Body of pancreas (tissue), 4 donors: ENCODE data around the gene TADA2A.

Experiments used
- POLR2A ChIP-seq, 3 donors: fragments of 450-650 bp; IDR thresholded peaks; one replicate each; pipeline ENCODE4 v1.6.1; 2016; ENCODE audit warnings: antibody characterized with exemption in 3 of 3, mild to moderate bottlenecking in 2 of 3
- TF ChIP-seq, protein P1 (sequence below), 7 experiments: fragments of 450-650 bp in 4 of 7; fragments of 200-600 bp in 3 of 7; sonication (generic) in 3 of 7; IDR thresholded peaks; one replicate each; pipeline ENCODE4 v1.5.1; 2016 to 2019; ENCODE audit warnings: antibody characterized with exemption in 7 of 7

DNA sequence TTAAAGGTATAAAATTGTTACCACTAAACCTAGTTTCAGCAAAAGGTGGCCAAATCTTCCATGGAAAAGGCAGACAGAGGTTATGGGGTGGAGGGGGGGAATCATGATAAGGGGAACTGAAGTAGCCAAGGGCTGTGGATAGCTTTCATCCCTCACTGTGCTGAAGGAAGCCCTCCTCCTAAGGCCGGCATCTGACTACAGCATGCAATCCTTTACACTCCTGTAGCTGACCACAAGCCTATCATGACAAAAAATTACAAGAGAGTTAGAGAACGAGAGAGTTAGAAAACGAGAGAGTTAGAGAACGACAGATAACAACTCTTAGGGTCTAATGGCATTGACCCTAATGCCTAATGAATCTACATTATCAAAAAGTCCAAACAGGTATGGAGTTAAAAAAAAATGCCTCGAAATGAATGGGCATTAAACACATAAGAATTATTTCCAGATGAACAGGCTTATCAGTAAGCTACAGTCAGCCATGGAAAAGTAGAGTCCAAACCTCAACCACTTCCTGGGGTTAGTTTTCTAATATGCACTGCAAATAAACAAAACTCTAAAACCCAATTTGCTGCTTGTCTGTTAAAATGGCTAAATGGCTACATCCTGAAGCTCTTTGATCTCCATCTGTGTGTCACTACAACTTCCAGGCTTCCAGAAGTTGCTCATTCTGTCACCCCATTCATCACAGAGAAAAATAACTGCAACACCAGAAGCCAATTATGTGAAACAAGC lies 112.7 kb downstream of the TADA2A start:
- TF ChIP-seq, protein P1, sequence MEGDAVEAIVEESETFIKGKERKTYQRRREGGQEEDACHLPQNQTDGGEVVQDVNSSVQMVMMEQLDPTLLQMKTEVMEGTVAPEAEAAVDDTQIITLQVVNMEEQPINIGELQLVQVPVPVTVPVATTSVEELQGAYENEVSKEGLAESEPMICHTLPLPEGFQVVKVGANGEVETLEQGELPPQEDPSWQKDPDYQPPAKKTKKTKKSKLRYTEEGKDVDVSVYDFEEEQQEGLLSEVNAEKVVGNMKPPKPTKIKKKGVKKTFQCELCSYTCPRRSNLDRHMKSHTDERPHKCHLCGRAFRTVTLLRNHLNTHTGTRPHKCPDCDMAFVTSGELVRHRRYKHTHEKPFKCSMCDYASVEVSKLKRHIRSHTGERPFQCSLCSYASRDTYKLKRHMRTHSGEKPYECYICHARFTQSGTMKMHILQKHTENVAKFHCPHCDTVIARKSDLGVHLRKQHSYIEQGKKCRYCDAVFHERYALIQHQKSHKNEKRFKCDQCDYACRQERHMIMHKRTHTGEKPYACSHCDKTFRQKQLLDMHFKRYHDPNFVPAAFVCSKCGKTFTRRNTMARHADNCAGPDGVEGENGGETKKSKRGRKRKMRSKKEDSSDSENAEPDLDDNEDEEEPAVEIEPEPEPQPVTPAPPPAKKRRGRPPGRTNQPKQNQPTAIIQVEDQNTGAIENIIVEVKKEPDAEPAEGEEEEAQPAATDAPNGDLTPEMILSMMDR (IDR thresholded peaks at IDR 0.05) = no peak
- TF ChIP-seq POLR2A (IDR thresholded peaks at IDR 0.05) = no peak
